ENCODE measurements around the gene KCNA10.

- no peak for TF ChIP-seq POLR2AphosphoS5 (IDR thresholded peaks at IDR 0.05; ENCODE audit: low read depth, low read length)
- TF ChIP-seq POLR2A (IDR thresholded peaks at IDR 0.05; ENCODE audit: low read depth, low read length) = no peak
- no peak for TF ChIP-seq TAF1 (IDR thresholded peaks at IDR 0.05; ENCODE audit: borderline replicate concordance, low read depth, low read length)
Observed at GRCh38 chr1:110540891-110541685, 22.1 kb upstream of the KCNA10 start.

Data from GM12892 (cell line).